Osteocyte (in vitro differentiated cells): ENCODE data around the gene PSMB3. TPM values are rescaled to one million over a fixed set of nuclear protein-coding genes. Genes with fewer than 3 reads are reported as not detected.

Experiments
- DNase-seq: peaks from one replicate; pipeline ENCODE4 v3.0.0; 2021; ENCODE audit warnings: mixed read lengths; ENCODE audit not compliant: unreplicated experiment; ENCODE audit errors: extremely low spot score
- H3K27ac Mint-ChIP-seq: one replicate; pipeline ENCODE4 v1.8.0; 2021; ENCODE audit warnings: mild to moderate bottlenecking, mixed read lengths; ENCODE audit not compliant: unreplicated experiment
- H3K27me3 Mint-ChIP-seq: one replicate; pipeline ENCODE4 v1.8.0; 2021; ENCODE audit warnings: mixed read lengths; ENCODE audit not compliant: unreplicated experiment
- H3K36me3 Mint-ChIP-seq: one replicate; pipeline ENCODE4 v1.8.0; 2021; ENCODE audit warnings: mixed read lengths; ENCODE audit not compliant: unreplicated experiment
- H3K4me1 Mint-ChIP-seq: one replicate; pipeline ENCODE4 v1.8.0; 2021; ENCODE audit warnings: mixed read lengths; ENCODE audit not compliant: unreplicated experiment
- H3K4me3 Mint-ChIP-seq: one replicate; pipeline ENCODE4 v1.8.0; 2021; ENCODE audit warnings: mild to moderate bottlenecking, moderate library complexity, mixed read lengths; ENCODE audit not compliant: unreplicated experiment
- H3K9me3 Mint-ChIP-seq: one replicate; pipeline ENCODE4 v1.8.0; 2021; ENCODE audit warnings: mixed read lengths; ENCODE audit not compliant: unreplicated experiment
- CTCF ChIP-seq: fragments of 200-600 bp; sonication (generic); IDR thresholded peaks from 2 replicates; pipeline ENCODE4 v1.5.0; 2021; ENCODE audit warnings: antibody characterized with exemption, mild to moderate bottlenecking, moderate library complexity
- total RNA-seq: library from RNA; stranded (reverse); gene quantifications from 2 replicates; pipeline ENCODE4 v1.2.1, GENCODE V29; 2021

PSMB3 gene
- total RNA-seq, 1 donor from 2014 or later, result 144 TPM

- H3K4me1 Mint-ChIP-seq, result no peaks in the 10 kb centered on the region
- H3K27ac Mint-ChIP-seq, result no peak overlapping the region
- H3K4me3 Mint-ChIP-seq, result no peak overlapping the region
- no peaks in the 10 kb centered on the region for H3K9me3 Mint-ChIP-seq
- no peak for TF ChIP-seq CTCF
- no peak for DNase-seq
- H3K27me3 Mint-ChIP-seq, result no peaks in the 10 kb centered on the region
- H3K36me3 Mint-ChIP-seq, result peaks cover 22% of the 10 kb centered on the region
These were observed 36.1 kb upstream of the PSMB3 start for GRCh38 chr17:38716368-38717005.

DNA sequence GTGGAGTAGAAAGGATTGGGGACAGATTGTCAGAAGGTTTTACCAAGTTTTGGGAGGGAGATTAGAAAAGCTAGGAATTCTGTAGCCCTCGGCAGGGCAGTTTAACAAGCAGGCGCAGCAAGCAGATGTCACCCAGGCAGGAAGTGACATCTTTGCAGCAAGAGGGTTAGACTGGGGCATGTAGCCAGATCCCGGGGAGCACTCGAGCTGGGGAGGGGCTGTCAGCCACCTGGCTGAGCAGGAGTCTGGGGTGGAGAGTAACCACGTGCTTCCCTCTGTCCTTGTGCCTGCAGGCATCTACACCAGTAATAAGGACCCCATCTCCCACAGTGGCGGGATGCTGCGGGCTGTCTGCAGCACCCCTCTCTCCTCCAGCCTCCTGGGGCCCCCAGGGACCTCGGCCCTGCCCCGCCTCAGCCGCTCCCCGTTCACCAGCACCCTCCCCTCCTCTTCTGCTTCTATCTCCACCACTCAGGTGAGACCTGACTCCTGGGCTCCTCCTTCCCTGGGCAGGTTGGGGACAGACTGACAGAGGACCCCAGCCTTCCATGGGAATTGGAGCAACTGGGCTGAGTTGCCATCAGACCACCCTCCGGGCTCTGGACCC is 35.3 kb upstream of the PSMB3 start:
- DNase-seq, result no peak
- Mint-ChIP-seq H3K27me3 (no peaks in the 10 kb centered on the region), H3K9me3 (no peaks in the 10 kb centered on the region), H3K4me1 (no peaks in the 10 kb centered on the region), H3K27ac (no peak overlapping the region), H3K4me3 (no peak overlapping the region), H3K36me3 (peaks cover 20% of the 10 kb centered on the region)
- TF ChIP-seq CTCF, result no peak

DNA sequence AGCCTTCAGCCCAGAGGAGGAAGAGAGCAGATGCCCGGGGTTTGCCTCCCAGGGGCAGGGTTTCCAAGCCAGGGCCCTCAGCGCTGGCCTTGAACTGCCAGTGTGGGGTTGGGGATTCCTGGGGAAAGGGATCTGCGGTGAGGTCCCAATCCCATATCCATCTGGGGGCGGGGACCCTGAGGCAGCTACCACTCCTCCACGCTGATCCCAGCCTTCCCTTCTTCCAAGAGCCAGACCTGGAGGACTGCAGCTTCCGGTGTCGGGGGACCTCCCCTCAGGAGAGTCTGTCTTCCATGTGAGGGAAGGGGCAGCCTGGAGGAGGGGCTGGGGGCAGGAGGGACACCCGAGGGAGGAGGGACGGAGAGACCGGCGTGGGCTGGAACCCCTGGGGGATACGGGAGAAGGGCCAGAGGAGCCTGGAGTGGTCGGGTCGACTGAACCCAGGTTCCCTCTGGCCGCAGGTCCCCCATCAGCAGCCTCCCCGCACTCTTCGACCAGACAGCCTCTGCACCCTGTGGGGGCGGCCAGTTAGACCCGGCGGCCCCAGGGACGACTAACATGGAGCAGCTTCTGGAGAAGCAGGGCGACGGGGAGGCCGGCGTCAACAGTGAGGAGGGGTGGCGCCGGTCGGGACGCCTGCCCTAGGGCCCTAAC is 33.1 kb upstream of the PSMB3 start:
- Mint-ChIP-seq H3K9me3 (no peaks in the 10 kb centered on the region), H3K4me3 (no peak overlapping the region), H3K27ac (no peak overlapping the region), H3K4me1 (peaks cover 3% of the 10 kb centered on the region), H3K36me3 (peaks cover 19% of the 10 kb centered on the region), H3K27me3 (no peaks in the 10 kb centered on the region)
- TF ChIP-seq CTCF, result no peak
- DNase-seq, result no peak

DNA sequence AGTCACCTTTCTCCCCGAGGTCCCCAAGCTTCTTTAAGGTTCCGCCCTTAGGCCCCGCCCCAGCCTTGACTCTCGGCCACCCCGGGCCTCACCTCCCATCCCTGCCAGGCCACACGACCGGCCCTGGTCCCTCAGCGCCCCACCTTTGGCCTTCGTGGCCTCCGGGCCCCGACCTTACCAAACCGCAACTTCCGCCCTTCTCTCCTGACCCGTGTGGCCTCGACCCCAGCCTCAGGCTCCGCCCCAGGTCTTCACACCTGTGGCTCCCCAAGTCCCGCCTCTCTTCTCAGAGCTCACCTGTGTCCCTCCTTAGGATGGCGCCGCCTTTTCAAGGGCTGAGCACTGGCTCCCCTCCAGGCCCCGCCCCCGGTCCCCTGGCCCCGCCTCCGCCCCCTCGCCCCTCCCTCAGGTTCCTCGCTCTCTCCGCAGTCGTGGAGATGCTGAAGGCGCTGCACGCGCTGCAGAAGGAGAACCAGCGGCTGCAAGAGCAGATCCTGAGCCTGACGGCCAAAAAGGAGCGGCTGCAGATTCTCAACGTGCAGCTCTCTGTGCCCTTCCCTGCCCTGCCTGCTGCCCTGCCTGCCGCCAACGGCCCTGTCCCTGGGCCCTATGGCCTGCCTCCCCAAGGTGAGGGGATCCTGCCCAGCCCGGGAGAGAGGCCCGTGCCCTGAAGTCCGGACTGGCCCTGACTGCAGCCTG is 32.4 kb upstream of the PSMB3 start:
- DNase-seq, result no peak
- no peaks in the 10 kb centered on the region for H3K9me3 Mint-ChIP-seq
- H3K4me1 Mint-ChIP-seq, result peaks cover 3% of the 10 kb centered on the region
- TF ChIP-seq CTCF, result no peak
- H3K27ac Mint-ChIP-seq, result no peak overlapping the region
- peaks cover 19% of the 10 kb centered on the region for H3K36me3 Mint-ChIP-seq
- H3K4me3 Mint-ChIP-seq, result no peak overlapping the region
- no peaks in the 10 kb centered on the region for H3K27me3 Mint-ChIP-seq

GRCh38 chr17:38720941-38721340 is 31.6 kb upstream of the PSMB3 start:
- Mint-ChIP-seq H3K36me3 (peaks cover 14% of the 10 kb centered on the region), H3K4me1 (peaks cover 3% of the 10 kb centered on the region), H3K4me3 (no peak overlapping the region), H3K27me3 (no peaks in the 10 kb centered on the region), H3K27ac (no peak overlapping the region), H3K9me3 (no peaks in the 10 kb centered on the region)
- no peak for TF ChIP-seq CTCF
- no peak for DNase-seq
